SU-DHL-6 (cell line): ENCODE data around the gene GPRC5D.

Source experiments
- H2AFZ ChIP-seq: fragments of 200-600 bp; sonication (generic); 2 replicates; pipeline ENCODE4 v1.6.1; 2014; ENCODE audit warnings: low read depth, mild to moderate bottlenecking, moderate library complexity, mixed read lengths, antibody characterized with exemption, low read length; ENCODE audit not compliant: severe bottlenecking
- H3F3A ChIP-seq: fragments of 200-600 bp; shearing (Covaris generic); 2 replicates; pipeline ENCODE4 v1.6.0; 2016; ENCODE audit warnings: antibody characterized with exemption, mild to moderate bottlenecking; ENCODE audit not compliant: insufficient read depth
- H3K27ac ChIP-seq: fragments of 200-600 bp; sonication (generic); 2 replicates; pipeline ENCODE4 v1.5.1; 2016; ENCODE audit warnings: low read depth, mild to moderate bottlenecking, low read length, moderate library complexity, mixed read lengths
- H3K27me3 ChIP-seq: fragments of 200-600 bp; sonication (generic), shearing (Covaris generic); 2 replicates; pipeline ENCODE4 v1.6.0; 2014; ENCODE audit warnings: mild to moderate bottlenecking, low read length
- H3K36me3 ChIP-seq: fragments of 200-600 bp; sonication (generic); 2 replicates; pipeline ENCODE4 v1.6.1; 2014; ENCODE audit warnings: mild to moderate bottlenecking, low read length, mixed read lengths
- H3K4me2 ChIP-seq: fragments of 300-600, 200-600 bp; shearing (Covaris generic), sonication (generic); 2 replicates; pipeline ENCODE4 v1.6.0; 2014; ENCODE audit warnings: low read length, low read depth, mild to moderate bottlenecking; ENCODE audit not compliant: poor library complexity, severe bottlenecking
- H3K4me3 ChIP-seq: fragments of 200-600 bp; sonication (generic); 2 replicates; pipeline ENCODE4 v1.5.1; 2014; ENCODE audit warnings: antibody characterized with exemption, low read length, mild to moderate bottlenecking, mixed read lengths; ENCODE audit not compliant: insufficient read depth, poor library complexity, severe bottlenecking
- H3K79me2 ChIP-seq: fragments of 200-600 bp; sonication (generic); 2 replicates; pipeline ENCODE4 v1.6.1; 2014; ENCODE audit warnings: mild to moderate bottlenecking, low read length, moderate library complexity; ENCODE audit not compliant: insufficient read depth
- H3K9ac ChIP-seq: fragments of 200-600 bp; sonication (generic); 2 replicates; pipeline ENCODE4 v1.7.0; 2014; ENCODE audit warnings: mild to moderate bottlenecking, low read length
- H3K9me2 ChIP-seq: fragments of 200-600 bp; sonication (generic); replicated peaks from 2 replicates; pipeline ENCODE4 v1.6.1; 2014; ENCODE audit warnings: low read length; ENCODE audit not compliant: insufficient read depth
- H3K9me3 ChIP-seq: fragments of 200-600 bp; sonication (generic); 2 replicates; pipeline ENCODE4 v1.6.1; 2014; ENCODE audit warnings: low read length, mixed read lengths; ENCODE audit not compliant: insufficient read depth
- H4K20me1 ChIP-seq: fragments of 200-600 bp; sonication (generic); 2 replicates; pipeline ENCODE4 v1.6.1; 2014; ENCODE audit warnings: low read depth, mild to moderate bottlenecking, antibody characterized with exemption, low read length, moderate library complexity, mixed read lengths
- CTCF ChIP-seq: fragments of 200-600 bp; sonication (generic); IDR thresholded peaks from one replicate; pipeline ENCODE4 v1.5.1; 2017; ENCODE audit warnings: antibody characterized with exemption, mild to moderate bottlenecking, low read length, moderate library complexity; ENCODE audit not compliant: insufficient read depth, poor library complexity, severe bottlenecking
- EZH2phosphoT487 ChIP-seq: fragments of 200-600 bp; sonication (generic), shearing (Covaris generic); conservative IDR thresholded peaks from 2 replicates; pipeline ENCODE4 v1.6.1; 2018; ENCODE audit warnings: mild to moderate bottlenecking, antibody characterized with exemption, low read length, moderate library complexity, mixed read lengths

The GPRC5D gene

GRCh38 chr12:12954878-12955625 is 3.1 kb upstream of the GPRC5D start:
- no peaks in the 10 kb centered on the region for H3F3A ChIP-seq
- no peak for TF ChIP-seq EZH2phosphoT487
- TF ChIP-seq CTCF, result no peak
- no peak overlapping the region for H3K4me3 ChIP-seq
- H3K79me2 ChIP-seq, result no peaks in the 10 kb centered on the region
- no peaks in the 10 kb centered on the region for H4K20me1 ChIP-seq
- H3K9me3 ChIP-seq, result no peaks in the 10 kb centered on the region
- no peak overlapping the region for H3K9ac ChIP-seq
- H2AFZ ChIP-seq, result no peak overlapping the region
- no peaks in the 10 kb centered on the region for H3K9me2 ChIP-seq
- H3K4me2 ChIP-seq, result no peak overlapping the region
- no peak overlapping the region for H3K27ac ChIP-seq
- H3K36me3 ChIP-seq, result no peaks in the 10 kb centered on the region
- H3K27me3 ChIP-seq, result no peaks in the 10 kb centered on the region

- no peaks in the 10 kb centered on the region for H3K9me3 ChIP-seq
- no peaks in the 10 kb centered on the region for H3K27me3 ChIP-seq
- H3K36me3 ChIP-seq, result no peaks in the 10 kb centered on the region
- H4K20me1 ChIP-seq, result no peaks in the 10 kb centered on the region
- H3K9ac ChIP-seq, result no peak overlapping the region
- no peak overlapping the region for H3K27ac ChIP-seq
- H3K4me2 ChIP-seq, result no peak overlapping the region
- H3K79me2 ChIP-seq, result no peaks in the 10 kb centered on the region
- TF ChIP-seq CTCF, result no peak
- no peak for TF ChIP-seq EZH2phosphoT487
- H3K9me2 ChIP-seq, result no peaks in the 10 kb centered on the region
- H2AFZ ChIP-seq, result no peak overlapping the region
- no peaks in the 10 kb centered on the region for H3F3A ChIP-seq
- H3K4me3 ChIP-seq, result no peak overlapping the region
These were observed 2.4 kb upstream of the GPRC5D start for GRCh38 chr12:12954356-12954755.

- Histone ChIP-seq H3K4me2 (no peak overlapping the region), H3K27me3 (no peaks in the 10 kb centered on the region), H3K27ac (no peak overlapping the region), H3K9ac (no peak overlapping the region), H2AFZ (no peak overlapping the region), H3K79me2 (no peaks in the 10 kb centered on the region), H3F3A (no peaks in the 10 kb centered on the region), H3K9me2 (no peaks in the 10 kb centered on the region), H4K20me1 (no peaks in the 10 kb centered on the region), H3K9me3 (no peaks in the 10 kb centered on the region), H3K36me3 (no peaks in the 10 kb centered on the region), H3K4me3 (no peak overlapping the region)
- TF ChIP-seq CTCF (no peak), EZH2phosphoT487 (no peak)
These were observed 466 bp downstream of the GPRC5D start for GRCh38 chr12:12951504-12951903.
